K562 (cell line): ENCODE results near the gene RAP1A. TPM values are rescaled to one million over a fixed set of nuclear protein-coding genes. Genes with fewer than 3 reads are reported as not detected.

ENCODE experiments used
- CHD4 ChIP-seq: fragments of 200-600 bp; sonication (generic); IDR thresholded peaks from 3 replicates; pipeline ENCODE4 v1.6.1; 2012; ENCODE audit warnings: low read depth, mild to moderate bottlenecking, mixed read lengths, low read length, inconsistent platforms; ENCODE audit not compliant: insufficient read depth, insufficient replicate concordance, poor library complexity, severe bottlenecking
- FOXJ2 ChIP-seq: fragments of 200-800 bp; sonication (Bioruptor generic); IDR thresholded peaks from 2 replicates; pipeline ENCODE4 v1.6.1; 2016; ENCODE audit warnings: missing genetic modification characterization, missing compliant biosample characterization
- MBD2 ChIP-seq: sonication (generic); IDR thresholded peaks from 2 replicates; pipeline ENCODE4 v1.6.1; 2016; ENCODE audit warnings: low read depth, borderline replicate concordance
- NBN ChIP-seq: fragments of 450-650 bp; IDR thresholded peaks from 2 replicates; pipeline ENCODE4 v1.6.1; 2016; ENCODE audit warnings: low read depth, mild to moderate bottlenecking
- NFXL1 ChIP-seq: fragments of 450-650 bp; formaldehyde crosslinking; IDR thresholded peaks from 2 replicates; pipeline ENCODE4 v1.4.0; 2021; ENCODE audit warnings: mild to moderate bottlenecking
- SOX6 ChIP-seq: fragments of 450-650 bp; IDR thresholded peaks from 2 replicates; pipeline ENCODE4 v1.6.1; 2014; ENCODE audit warnings: mild to moderate bottlenecking
- SREBF2 ChIP-seq: sonication (generic); formaldehyde crosslinking; IDR thresholded peaks from 2 replicates; pipeline ENCODE4 v1.4.0; 2020; ENCODE audit warnings: mild to moderate bottlenecking, missing genetic modification reagents
- TEAD2 ChIP-seq: fragments of 450-650 bp; IDR thresholded peaks from 2 replicates; pipeline ENCODE4 v1.6.1; 2016; ENCODE audit warnings: missing genetic modification characterization, control low read depth, missing compliant biosample characterization
- ZNF384 ChIP-seq: IDR thresholded peaks from 2 replicates; pipeline ENCODE4 v1.6.1; 2012; ENCODE audit warnings: low read depth, low read length, improper control_type of control experiment
- polyA plus RNA-seq, 8 experiments: library from polyadenylated mRNA; depleted of rRNA in 4 of 8; stranded (reverse) in 5 of 8; unstranded in 3 of 8; fragments of >200 nt; fragmentation: Nextera tagmentation in 2 of 8; fragmentation: Illumina TruSeq in 1 of 8; extraction: Ambion mirVana in 2 of 8; extraction: Trizol in 1 of 8; gene quantifications; 2 replicates each; pipeline versions ENCODE4 v1.2.1 to v1.2.3, GENCODE V29; 2011 to 2014; ENCODE audit warnings: inconsistent platforms in 1 of 8, missing spikeins in 1 of 8
- total RNA-seq, 7 experiments: library from RNA; depleted of rRNA in 6 of 7; stranded (reverse); fragments of >200 nt in 6 of 7; fragmentation: Illumina TruSeq in 2 of 7; extraction: Trizol in 2 of 7; gene quantifications; 2 replicates each; pipeline versions ENCODE4 v1.2.1 to v1.2.3, GENCODE V29; 2011 to 2021; ENCODE audit warnings: low replicate concordance in 1 of 7
- TF ChIP-seq, protein P1 (sequence below): fragments of 450-650 bp; formaldehyde crosslinking; IDR thresholded peaks from 2 replicates; pipeline ENCODE4 v1.4.0; 2022; ENCODE audit warnings: mild to moderate bottlenecking, moderate library complexity
- TF ChIP-seq, protein P2 (sequence below): fragments of 250-450 bp; sonication (Bioruptor Pico); IDR thresholded peaks from 2 replicates; pipeline ENCODE4 v1.8.0; 2021; ENCODE audit warnings: moderate library complexity, mild to moderate bottlenecking, inconsistent platforms
- TF ChIP-seq, protein P3 (sequence below): sonication (generic); IDR thresholded peaks from 2 replicates; pipeline ENCODE4 v1.6.1; 2016
- TF ChIP-seq, protein P4 (sequence below), 2 experiments: fragments of 450-650 bp in 1 of 2; IDR thresholded peaks; 2 replicates each; pipeline ENCODE4 v1.6.1; 2011 to 2017; ENCODE audit warnings: low read depth in 2 of 2, antibody characterized with exemption in 1 of 2, borderline replicate concordance in 1 of 2, low read length in 1 of 2, mild to moderate bottlenecking in 1 of 2, mixed read lengths in 1 of 2; ENCODE audit not compliant: control insufficient read depth in 1 of 2
- TF ChIP-seq, protein P5 (sequence below), 3 experiments: fragments of 200-800 bp in 1 of 3; fragments of 250-450 bp in 1 of 3; fragments of 450-650 bp in 1 of 3; sonication (Bioruptor Pico) in 1 of 3; sonication (Bioruptor generic) in 1 of 3; formaldehyde crosslinking in 1 of 3; IDR thresholded peaks; 2 replicates each; pipeline versions ENCODE4 v1.6.1 to v1.8.0; 2016 to 2022; ENCODE audit warnings: mild to moderate bottlenecking in 2 of 3, missing genetic modification characterization in 2 of 3, missing compliant biosample characterization in 1 of 3, moderate library complexity in 1 of 3

RAP1A gene
- total and polyA plus RNA-seq, 9 of the 15 experiments (the other 6 are each of a cell fraction or from before 2014, with no cell fraction given): 13.4 to 86.2 (median 32.5) TPM

DNA sequence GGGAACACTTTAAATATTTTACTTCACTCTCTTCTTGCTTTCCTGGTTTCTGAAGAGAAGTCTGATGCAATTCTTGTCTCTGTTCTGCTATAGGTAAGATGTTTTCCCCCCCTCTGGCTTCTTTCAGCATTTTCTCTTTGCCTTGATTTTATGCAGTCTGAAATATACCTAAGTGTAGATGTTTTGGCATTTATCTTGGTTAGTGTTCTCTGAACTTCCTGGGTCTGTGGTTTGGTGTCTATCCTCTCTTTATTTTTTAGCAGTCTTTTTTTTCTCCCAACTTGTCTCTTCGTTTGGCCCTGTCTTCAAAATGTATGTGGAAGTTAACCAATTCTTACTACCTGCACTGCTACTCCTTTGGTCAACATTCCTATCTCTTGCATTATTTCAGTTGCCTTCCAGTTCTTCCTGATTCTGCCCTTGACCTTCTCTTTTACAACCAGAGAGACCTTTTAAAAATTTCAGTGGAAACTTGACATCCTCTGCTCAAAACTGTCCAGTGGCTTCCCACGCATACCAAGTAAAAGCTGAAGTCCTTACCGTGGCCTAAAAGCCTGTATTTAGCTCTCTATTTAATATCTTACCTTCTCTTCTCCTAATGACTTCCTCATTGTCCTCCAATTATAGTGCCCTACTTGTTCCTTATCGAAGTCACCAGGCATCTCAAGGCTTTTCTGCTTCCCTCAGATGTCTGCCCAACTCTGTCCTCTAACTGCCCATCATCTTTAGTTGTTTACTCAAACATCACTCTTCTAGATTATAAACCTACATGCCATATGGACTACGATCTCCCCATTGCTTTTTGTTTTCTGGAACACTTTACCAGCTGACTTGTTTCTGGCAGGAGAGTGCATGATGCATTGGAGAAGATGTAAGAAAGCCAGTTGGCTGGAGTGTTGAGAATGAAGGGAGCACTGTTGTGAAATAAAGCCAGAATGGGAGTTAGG lies 40.9 kb downstream of the RAP1A start (continued):
- TF ChIP-seq, protein P1, sequence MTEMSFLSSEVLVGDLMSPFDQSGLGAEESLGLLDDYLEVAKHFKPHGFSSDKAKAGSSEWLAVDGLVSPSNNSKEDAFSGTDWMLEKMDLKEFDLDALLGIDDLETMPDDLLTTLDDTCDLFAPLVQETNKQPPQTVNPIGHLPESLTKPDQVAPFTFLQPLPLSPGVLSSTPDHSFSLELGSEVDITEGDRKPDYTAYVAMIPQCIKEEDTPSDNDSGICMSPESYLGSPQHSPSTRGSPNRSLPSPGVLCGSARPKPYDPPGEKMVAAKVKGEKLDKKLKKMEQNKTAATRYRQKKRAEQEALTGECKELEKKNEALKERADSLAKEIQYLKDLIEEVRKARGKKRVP (CRISPR knock-in tag): 0 out of 2 replicates have a peak, but pooled peaks have one; percentile 48
- TF ChIP-seq NFXL1 (CRISPR knock-in tag): no peak
- TF ChIP-seq ZNF384: no peak
- TF ChIP-seq TEAD2 (tag): no peak
- peak; percentile 59; the same call in 1 of the 2 replicates for TF ChIP-seq NBN
- TF ChIP-seq, protein P2, sequence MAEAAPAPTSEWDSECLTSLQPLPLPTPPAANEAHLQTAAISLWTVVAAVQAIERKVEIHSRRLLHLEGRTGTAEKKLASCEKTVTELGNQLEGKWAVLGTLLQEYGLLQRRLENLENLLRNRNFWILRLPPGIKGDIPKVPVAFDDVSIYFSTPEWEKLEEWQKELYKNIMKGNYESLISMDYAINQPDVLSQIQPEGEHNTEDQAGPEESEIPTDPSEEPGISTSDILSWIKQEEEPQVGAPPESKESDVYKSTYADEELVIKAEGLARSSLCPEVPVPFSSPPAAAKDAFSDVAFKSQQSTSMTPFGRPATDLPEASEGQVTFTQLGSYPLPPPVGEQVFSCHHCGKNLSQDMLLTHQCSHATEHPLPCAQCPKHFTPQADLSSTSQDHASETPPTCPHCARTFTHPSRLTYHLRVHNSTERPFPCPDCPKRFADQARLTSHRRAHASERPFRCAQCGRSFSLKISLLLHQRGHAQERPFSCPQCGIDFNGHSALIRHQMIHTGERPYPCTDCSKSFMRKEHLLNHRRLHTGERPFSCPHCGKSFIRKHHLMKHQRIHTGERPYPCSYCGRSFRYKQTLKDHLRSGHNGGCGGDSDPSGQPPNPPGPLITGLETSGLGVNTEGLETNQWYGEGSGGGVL (CRISPR knock-in tag): no peak
- TF ChIP-seq, protein P3, sequence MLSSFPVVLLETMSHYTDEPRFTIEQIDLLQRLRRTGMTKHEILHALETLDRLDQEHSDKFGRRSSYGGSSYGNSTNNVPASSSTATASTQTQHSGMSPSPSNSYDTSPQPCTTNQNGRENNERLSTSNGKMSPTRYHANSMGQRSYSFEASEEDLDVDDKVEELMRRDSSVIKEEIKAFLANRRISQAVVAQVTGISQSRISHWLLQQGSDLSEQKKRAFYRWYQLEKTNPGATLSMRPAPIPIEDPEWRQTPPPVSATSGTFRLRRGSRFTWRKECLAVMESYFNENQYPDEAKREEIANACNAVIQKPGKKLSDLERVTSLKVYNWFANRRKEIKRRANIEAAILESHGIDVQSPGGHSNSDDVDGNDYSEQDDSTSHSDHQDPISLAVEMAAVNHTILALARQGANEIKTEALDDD: peak; percentile 70
- no peak for TF ChIP-seq SREBF2 (CRISPR knock-in tag)
- TF ChIP-seq, protein P4, sequence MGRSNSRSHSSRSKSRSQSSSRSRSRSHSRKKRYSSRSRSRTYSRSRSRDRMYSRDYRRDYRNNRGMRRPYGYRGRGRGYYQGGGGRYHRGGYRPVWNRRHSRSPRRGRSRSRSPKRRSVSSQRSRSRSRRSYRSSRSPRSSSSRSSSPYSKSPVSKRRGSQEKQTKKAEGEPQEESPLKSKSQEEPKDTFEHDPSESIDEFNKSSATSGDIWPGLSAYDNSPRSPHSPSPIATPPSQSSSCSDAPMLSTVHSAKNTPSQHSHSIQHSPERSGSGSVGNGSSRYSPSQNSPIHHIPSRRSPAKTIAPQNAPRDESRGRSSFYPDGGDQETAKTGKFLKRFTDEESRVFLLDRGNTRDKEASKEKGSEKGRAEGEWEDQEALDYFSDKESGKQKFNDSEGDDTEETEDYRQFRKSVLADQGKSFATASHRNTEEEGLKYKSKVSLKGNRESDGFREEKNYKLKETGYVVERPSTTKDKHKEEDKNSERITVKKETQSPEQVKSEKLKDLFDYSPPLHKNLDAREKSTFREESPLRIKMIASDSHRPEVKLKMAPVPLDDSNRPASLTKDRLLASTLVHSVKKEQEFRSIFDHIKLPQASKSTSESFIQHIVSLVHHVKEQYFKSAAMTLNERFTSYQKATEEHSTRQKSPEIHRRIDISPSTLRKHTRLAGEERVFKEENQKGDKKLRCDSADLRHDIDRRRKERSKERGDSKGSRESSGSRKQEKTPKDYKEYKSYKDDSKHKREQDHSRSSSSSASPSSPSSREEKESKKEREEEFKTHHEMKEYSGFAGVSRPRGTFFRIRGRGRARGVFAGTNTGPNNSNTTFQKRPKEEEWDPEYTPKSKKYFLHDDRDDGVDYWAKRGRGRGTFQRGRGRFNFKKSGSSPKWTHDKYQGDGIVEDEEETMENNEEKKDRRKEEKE (IDR thresholded peaks at IDR 0.05; ENCODE audit: borderline replicate concordance in 1 of 2, control insufficient read depth in 1 of 2, low read depth in 2 of 2, low read length in 1 of 2): no peak
- no peak for TF ChIP-seq CHD4
- TF ChIP-seq SOX6: peak; percentile 94
- no peak for TF ChIP-seq FOXJ2 (tag)
- no peak for TF ChIP-seq MBD2
- TF ChIP-seq, protein P5, sequence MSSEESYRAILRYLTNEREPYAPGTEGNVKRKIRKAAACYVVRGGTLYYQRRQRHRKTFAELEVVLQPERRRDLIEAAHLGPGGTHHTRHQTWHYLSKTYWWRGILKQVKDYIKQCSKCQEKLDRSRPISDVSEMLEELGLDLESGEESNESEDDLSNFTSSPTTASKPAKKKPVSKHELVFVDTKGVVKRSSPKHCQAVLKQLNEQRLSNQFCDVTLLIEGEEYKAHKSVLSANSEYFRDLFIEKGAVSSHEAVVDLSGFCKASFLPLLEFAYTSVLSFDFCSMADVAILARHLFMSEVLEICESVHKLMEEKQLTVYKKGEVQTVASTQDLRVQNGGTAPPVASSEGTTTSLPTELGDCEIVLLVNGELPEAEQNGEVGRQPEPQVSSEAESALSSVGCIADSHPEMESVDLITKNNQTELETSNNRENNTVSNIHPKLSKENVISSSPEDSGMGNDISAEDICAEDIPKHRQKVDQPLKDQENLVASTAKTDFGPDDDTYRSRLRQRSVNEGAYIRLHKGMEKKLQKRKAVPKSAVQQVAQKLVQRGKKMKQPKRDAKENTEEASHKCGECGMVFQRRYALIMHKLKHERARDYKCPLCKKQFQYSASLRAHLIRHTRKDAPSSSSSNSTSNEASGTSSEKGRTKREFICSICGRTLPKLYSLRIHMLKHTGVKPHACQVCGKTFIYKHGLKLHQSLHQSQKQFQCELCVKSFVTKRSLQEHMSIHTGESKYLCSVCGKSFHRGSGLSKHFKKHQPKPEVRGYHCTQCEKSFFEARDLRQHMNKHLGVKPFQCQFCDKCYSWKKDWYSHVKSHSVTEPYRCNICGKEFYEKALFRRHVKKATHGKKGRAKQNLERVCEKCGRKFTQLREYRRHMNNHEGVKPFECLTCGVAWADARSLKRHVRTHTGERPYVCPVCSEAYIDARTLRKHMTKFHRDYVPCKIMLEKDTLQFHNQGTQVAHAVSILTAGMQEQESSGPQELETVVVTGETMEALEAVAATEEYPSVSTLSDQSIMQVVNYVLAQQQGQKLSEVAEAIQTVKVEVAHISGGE (CRISPR knock-in tag; IDR thresholded peaks at IDR 0.05): peak in 1 of 3 experiments; percentile 67; a peak in 2 of 6 replicates
